Measurements from ENCODE around the gene HSPB2.

The HSPB2 gene

GRCh38 chr11:111957663-111958444 lies 45.3 kb downstream of the HSPB2 start:
- H3K4me3 ChIP-seq (replicated peaks; ENCODE audit: low read depth, low read length): no peak overlapping the region
- DNase-seq (ENCODE audit: low read depth): no peak
- TF ChIP-seq, protein P1, sequence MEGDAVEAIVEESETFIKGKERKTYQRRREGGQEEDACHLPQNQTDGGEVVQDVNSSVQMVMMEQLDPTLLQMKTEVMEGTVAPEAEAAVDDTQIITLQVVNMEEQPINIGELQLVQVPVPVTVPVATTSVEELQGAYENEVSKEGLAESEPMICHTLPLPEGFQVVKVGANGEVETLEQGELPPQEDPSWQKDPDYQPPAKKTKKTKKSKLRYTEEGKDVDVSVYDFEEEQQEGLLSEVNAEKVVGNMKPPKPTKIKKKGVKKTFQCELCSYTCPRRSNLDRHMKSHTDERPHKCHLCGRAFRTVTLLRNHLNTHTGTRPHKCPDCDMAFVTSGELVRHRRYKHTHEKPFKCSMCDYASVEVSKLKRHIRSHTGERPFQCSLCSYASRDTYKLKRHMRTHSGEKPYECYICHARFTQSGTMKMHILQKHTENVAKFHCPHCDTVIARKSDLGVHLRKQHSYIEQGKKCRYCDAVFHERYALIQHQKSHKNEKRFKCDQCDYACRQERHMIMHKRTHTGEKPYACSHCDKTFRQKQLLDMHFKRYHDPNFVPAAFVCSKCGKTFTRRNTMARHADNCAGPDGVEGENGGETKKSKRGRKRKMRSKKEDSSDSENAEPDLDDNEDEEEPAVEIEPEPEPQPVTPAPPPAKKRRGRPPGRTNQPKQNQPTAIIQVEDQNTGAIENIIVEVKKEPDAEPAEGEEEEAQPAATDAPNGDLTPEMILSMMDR (IDR thresholded peaks at IDR 0.05; ENCODE audit: low read length, missing control alignments): no peak

- H3K4me3 ChIP-seq (replicated peaks; ENCODE audit: low read depth, low read length): no peak overlapping the region
- no peak for DNase-seq (ENCODE audit: low read depth)
- TF ChIP-seq, protein P1 (IDR thresholded peaks at IDR 0.05; ENCODE audit: low read length, missing control alignments): no peak
Measured at GRCh38 chr11:111960916-111961315, 48.4 kb downstream of the HSPB2 start.

DNA sequence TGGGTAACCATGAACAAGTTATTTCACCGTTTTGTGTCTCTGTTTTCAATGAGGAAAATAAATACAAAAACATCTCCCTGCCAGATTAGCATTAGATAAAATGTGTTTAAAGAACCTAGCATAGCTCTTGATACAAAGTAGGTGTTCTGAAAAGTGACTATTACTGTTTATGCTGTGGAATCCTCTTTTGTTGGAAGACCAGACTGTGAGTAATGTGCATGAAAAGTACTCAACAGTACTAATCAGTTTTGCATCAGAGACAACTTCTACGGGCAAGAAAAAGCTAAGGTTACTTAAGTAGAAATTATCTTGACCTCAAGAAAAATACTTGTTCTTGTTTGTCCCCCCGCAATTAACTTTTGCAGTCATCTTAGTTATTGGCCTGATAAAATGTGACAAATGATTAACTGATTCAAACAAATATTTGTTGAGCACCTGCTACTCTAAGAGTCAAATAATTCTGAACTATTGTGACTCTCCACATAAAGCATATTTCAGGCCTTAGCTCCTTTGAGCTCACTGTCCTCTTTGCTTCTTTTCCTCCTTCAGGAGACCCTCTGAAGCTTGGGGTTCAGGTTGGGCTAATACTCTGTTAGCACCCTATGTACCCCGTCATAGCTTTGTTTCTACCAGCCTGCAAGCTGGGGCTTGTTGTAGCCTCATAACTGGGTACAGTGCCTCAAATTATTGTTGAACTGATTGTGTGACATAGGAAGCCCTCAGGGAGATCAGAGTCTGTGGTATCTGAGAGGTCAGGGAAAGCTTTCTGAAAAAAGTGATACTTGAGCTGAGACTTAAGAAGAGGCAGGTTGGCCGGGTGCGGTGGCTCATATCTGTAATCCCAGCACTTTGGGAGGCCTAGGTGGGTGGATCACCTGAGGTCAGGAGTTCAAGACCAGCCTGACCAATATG lies 49.1 kb downstream of the HSPB2 start:
- TF ChIP-seq, protein P1 (IDR thresholded peaks at IDR 0.05; ENCODE audit: low read length, missing control alignments): no peak
- no peak for DNase-seq (ENCODE audit: low read depth)
- H3K4me3 ChIP-seq (replicated peaks; ENCODE audit: low read depth, low read length): no peak overlapping the region

Data from fibroblast of pulmonary artery (primary cell).